HG02642 (cell line): ENCODE measurements around the gene PPP1R13L.

Source experiments
- ATAC-seq: cut with Tn5 transposase; IDR thresholded peaks from one replicate; pipeline ENCODE4 v1.9.1; 2021; ENCODE audit warnings: mild to moderate bottlenecking; ENCODE audit not compliant: unreplicated experiment, poor library complexity

Gene PPP1R13L

GRCh38 chr19:45404557-45405434, at the start of gene PPP1R13L:
PPP1R13L (minus strand) TSS chr19:45405069; CDS start chr19:45398318, 6,751 bp downstream.
- ATAC-seq, result peak; percentile 27

DNA sequence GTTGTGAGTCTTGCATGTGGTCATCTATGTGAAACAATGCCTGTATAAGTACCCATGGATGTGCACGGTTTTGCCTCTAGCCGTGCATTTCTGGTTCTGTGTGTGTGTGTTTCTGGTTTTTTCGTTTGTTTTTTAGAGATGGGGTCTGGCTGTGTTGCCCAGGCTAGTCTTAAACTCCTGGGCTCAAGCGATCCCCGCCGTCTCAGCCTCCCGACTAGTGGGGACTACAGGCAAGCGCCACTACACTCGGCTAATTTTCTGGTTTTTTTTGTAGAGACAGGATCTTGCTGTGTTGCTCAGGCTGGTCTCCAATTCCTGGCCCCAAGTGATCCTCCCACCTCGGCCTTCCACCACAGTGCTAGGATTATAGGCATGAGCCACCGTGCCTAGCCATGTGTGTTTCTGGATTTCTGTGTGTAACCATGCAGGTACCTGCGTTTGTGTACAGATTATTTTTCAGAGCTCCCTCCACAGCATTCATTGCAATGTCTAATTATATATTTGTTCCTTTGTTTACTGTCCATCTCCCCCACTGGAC, 47.0 kb upstream of the PPP1R13L start:
- ATAC-seq, result no peak

GRCh38 chr19:45451131-45451849, 46.4 kb upstream of the PPP1R13L start:
- no peak for ATAC-seq

GRCh38 chr19:45450012-45450333, 45.1 kb upstream of the PPP1R13L start:
- ATAC-seq, result no peak

GRCh38 chr19:45448887-45449299, 44.0 kb upstream of the PPP1R13L start:
- no peak for ATAC-seq

- ATAC-seq, result no peak
Observed at GRCh38 chr19:45448425-45448756, 43.5 kb upstream of the PPP1R13L start.

DNA sequence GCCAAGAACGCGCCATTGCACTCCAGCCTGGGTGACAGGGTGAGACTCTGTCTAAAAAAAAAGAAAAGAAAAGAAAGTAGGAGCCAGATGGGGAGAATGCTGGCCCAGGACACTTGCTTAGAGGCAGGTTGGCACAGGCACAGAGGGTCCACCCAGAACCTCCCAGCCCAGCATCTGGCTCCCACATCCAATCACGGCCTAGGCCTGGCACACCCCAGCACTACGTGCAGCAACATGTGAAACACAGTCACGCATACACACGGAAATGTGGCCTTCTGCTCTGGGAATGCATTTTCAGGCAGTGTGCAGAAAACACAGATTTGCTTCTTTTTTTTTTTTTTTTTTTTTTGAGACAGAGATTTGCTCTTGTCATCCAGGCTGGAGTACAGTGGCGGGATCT, 42.1 kb upstream of the PPP1R13L start:
- no peak for ATAC-seq

DNA sequence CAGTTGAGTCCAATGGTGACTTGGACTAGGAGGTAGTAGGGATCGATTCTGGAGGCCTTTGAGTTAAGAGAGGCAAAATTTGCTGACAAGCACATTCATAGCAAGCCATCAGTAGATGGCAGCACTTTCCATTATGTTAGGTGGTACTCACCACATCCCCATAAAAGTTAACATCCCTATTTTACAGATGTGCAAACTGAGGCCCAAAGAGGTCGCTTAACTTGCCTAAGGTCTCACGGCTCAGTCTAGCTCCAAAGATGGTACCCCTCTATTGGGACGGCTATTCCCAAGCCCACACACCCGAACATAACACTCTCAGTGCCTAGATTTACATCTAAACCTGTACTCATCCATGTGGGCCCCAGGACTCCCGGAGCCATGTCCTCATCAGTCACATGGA, 41.4 kb upstream of the PPP1R13L start:
- no peak for ATAC-seq

DNA sequence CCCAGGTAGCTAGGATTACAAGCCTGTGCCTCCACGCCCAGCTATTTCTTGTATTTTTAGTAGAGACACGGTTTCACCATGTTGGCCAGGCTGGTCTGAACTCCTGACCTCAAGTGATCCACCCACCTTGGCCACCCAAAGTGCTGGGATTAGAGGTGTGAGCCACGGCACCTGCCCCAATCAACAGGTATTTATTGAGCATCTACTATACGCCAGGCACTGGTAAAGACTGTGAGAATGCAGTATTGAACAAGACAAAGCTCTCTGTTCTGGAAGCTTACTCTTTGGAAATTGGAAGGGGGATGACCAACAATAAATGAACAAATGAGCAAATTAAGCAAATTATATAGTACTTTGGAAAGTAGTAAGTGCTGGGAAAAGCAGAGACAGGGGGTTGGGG, 40.3 kb upstream of the PPP1R13L start:
- no peak for ATAC-seq

DNA sequence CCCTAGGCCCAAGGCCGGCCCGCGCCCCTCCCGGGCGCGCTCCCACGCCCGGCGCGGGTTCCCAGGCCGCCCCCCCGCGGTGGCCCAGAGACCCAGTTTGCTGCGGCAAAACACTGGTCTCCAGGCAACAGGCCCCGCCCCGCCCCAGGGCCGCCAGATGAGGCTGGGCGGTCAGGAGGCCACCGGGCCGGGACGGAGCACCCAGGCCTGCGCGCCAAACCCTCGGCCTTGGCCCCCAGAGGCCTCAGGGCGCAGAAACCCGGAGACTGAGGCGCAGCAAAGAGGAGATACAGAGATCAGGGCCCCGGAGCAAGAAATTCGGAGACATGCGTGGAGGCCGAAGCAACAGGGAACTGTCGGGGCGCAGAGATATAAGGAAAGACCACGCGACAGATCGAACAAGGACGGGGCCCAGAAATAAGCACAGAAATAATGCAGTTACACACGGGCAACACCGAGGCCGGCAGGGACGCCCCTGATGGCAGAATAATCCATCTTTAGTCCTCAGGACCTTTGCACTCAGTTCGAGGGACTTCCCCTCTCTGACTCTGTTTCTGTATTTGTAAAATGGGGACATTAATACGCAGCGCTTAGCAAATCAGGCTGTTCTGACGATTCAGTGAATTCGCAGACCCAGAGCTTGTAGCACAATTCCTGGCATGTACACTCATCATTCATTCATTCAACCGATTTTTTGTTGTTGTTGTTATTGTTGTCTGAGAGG, 39.6 kb upstream of the PPP1R13L start:
- peak; percentile 45 for ATAC-seq

- no peak for ATAC-seq
Observed at GRCh38 chr19:45443462-45444317, 38.8 kb upstream of the PPP1R13L start.

GRCh38 chr19:45442778-45443461, 38.1 kb upstream of the PPP1R13L start:
- no peak for ATAC-seq

GRCh38 chr19:45442408-45442777, 37.5 kb upstream of the PPP1R13L start:
- ATAC-seq, result no peak

- no peak for ATAC-seq
Observed at GRCh38 chr19:45440873-45441654, 36.2 kb upstream of the PPP1R13L start.

DNA sequence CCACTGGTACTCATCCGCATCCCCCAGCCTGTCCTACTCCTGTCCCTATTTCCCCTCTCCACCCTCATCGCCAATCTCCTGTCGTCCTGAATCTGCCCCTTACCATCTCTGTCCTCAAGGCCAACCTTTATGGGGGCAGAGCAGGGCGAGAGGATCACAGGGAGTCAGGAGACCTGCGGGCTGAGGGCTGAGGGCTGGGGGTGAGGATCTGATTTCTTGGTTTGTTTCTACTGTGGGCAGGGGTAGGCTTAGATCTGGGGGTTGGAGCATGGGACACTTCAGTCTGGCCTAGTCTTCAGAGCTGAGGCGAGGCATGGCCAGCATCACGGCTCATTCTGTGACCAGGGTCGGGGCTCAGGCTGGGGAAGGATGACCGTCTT, 35.4 kb upstream of the PPP1R13L start:
- no peak for ATAC-seq

- peak; percentile 66 for ATAC-seq
Observed at GRCh38 chr19:45439569-45440258, 34.8 kb upstream of the PPP1R13L start.

- no peak for ATAC-seq
Observed at GRCh38 chr19:45439190-45439568, 34.3 kb upstream of the PPP1R13L start.

- no peak for ATAC-seq
Observed at GRCh38 chr19:45437328-45437727, 32.5 kb upstream of the PPP1R13L start.
